ENCODE results near the gene RNF149. TPM values are rescaled to one million over a fixed set of nuclear protein-coding genes. Genes with fewer than 3 reads are reported as not detected.

RNF149 gene
- total RNA-seq, 4 donors from 2014 or later, result 22.7 to 100 (median 54.6) TPM

DNA sequence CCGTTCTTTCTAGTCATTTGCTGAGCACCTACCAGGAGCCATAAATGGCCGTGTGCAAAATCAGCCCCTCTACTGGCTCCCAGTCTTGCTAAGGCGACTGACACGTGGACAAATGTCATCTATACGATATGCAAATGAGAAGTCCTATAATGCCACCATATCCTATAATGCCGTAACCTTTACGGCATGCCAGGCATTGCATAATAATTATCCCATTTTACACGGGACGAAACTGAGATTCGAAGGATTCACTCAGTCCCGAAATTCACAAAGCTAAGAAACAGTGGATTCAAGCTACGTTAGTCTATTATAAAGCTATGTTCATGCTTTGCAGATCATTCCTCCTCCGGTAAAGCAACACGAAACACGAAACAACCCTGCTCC, 34.1 kb upstream of the RNF149 start:
- Histone ChIP-seq H3K4me1 (no peaks in the 10 kb centered on the region), H3K27ac (no peak overlapping the region), H3K27me3 (no peaks in the 10 kb centered on the region), H3K4me3 (no peak overlapping the region), H3K36me3 (no peaks in the 10 kb centered on the region), H3K9me3 (no peaks in the 10 kb centered on the region)
- TF ChIP-seq POLR2A (IDR thresholded peaks at IDR 0.05), result no peak
- TF ChIP-seq POLR2AphosphoS5 (IDR thresholded peaks at IDR 0.05), result no peak
- DNase-seq, result no peak
- in situ Hi-C loops (cut with MboI; ENCODE audit: low pct_ligation_motif_present in 1 of 4, low pct_unique_long_range_greater_than_20kb in 1 of 4, low sequenced_read_pairs in 3 of 4) (loop anchor here in 1 of 4 donors (10.0 kb wide), 1 partner anchor 502 kb away; no protein-coding TSS in a partner anchor), intact Hi-C loops (cut with DNase I; ENCODE audit: low total_unique reads) (no loop called here)
- 81 to 85% methylated on average over 14 to 15 of the region's 15 CpGs for WGBS, 2 donors (ENCODE audit: low coverage in 1 of 2)

DNA sequence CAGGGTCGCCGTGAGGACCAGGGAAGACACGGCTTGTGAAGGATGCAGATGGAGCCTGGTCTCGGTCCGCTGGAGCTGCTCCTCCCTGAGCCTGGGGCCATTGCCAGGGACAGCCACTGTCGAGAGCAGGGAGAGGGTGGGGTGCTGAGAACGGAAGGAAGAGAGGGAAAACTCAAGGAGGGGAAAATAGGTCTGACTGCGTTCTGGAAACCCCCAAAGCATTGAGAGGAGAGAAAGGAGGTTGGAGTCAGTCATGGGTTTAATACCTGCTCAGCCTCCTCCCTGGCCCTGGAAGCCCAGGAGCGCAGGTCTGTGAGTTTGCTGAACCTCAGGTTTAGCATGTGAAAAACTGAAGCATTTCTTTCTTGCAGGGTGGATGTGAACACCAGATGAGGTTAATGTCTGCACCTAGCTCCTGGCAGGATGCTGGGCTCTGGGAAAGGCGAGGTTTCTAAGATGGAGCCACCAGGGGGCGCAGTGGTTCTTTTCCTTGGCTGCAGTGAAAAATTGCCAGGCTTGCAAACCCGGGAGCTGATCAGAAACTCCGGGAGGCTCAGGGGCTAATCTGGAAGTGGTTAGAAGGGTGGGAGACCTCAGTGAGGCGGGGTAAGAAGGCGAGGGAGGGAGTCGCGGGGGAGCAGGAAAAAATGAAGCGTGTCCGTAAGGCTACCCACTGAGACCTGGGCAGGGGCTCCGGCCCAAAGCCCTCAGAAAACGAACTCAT, 33.6 kb upstream of the RNF149 start:
- no peaks in the 10 kb centered on the region for H3K36me3 ChIP-seq
- in situ Hi-C loops (cut with MboI; ENCODE audit: low pct_ligation_motif_present in 1 of 4, low pct_unique_long_range_greater_than_20kb in 1 of 4, low sequenced_read_pairs in 3 of 4), result loop anchor here in 1 of 4 donors (10.0 kb wide), 1 partner anchor 503 kb away; no protein-coding TSS in a partner anchor

DNA sequence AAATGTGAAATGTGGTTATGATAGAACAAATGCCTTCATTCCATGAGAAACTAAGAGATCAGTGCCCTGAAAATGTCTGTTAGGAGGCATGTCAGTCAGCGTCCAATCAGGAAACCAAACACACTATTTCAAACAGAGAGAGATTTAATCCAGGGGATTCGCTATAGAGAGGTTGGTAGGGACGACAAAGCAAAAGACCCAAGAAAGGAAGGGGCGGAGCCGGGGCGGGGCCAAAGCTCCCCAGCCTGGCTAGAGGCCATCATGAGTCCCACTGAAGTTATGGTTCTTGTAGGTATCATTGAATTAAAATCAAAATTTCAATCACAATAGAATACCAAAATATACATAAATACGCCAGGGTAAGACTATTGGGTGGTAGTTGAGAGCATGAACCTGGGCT, 32.9 kb upstream of the RNF149 start:
- 70 to 78% methylated on average over 7 of the region's 7 CpGs for WGBS, 2 donors (ENCODE audit: low coverage in 1 of 2)
- no peak for TF ChIP-seq POLR2AphosphoS5 (IDR thresholded peaks at IDR 0.05)
- no peak for TF ChIP-seq EP300 (IDR thresholded peaks at IDR 0.05; ENCODE audit: low read depth)
- TF ChIP-seq, protein P1, sequence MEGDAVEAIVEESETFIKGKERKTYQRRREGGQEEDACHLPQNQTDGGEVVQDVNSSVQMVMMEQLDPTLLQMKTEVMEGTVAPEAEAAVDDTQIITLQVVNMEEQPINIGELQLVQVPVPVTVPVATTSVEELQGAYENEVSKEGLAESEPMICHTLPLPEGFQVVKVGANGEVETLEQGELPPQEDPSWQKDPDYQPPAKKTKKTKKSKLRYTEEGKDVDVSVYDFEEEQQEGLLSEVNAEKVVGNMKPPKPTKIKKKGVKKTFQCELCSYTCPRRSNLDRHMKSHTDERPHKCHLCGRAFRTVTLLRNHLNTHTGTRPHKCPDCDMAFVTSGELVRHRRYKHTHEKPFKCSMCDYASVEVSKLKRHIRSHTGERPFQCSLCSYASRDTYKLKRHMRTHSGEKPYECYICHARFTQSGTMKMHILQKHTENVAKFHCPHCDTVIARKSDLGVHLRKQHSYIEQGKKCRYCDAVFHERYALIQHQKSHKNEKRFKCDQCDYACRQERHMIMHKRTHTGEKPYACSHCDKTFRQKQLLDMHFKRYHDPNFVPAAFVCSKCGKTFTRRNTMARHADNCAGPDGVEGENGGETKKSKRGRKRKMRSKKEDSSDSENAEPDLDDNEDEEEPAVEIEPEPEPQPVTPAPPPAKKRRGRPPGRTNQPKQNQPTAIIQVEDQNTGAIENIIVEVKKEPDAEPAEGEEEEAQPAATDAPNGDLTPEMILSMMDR (IDR thresholded peaks at IDR 0.05), result no peak
- no peak for TF ChIP-seq POLR2A (IDR thresholded peaks at IDR 0.05)
- DNase-seq, result no peak
- Histone ChIP-seq H3K4me3 (no peak overlapping the region), H3K4me1 (no peaks in the 10 kb centered on the region), H3K27me3 (no peaks in the 10 kb centered on the region), H3K27ac (no peak overlapping the region), H3K36me3 (no peaks in the 10 kb centered on the region), H3K9me3 (no peaks in the 10 kb centered on the region)
- in situ Hi-C loops (cut with MboI; ENCODE audit: low pct_ligation_motif_present in 1 of 4, low pct_unique_long_range_greater_than_20kb in 1 of 4, low sequenced_read_pairs in 3 of 4), result loop anchor here in 1 of 4 donors (10.0 kb wide), 1 partner anchor 503 kb away; no protein-coding TSS in a partner anchor
- intact Hi-C loops (cut with DNase I; ENCODE audit: low total_unique reads), result no loop called here

More for the DNA sequence above, 33.6 kb upstream of the RNF149 start:
- no peaks in the 10 kb centered on the region for H3K4me1 ChIP-seq
- no peaks in the 10 kb centered on the region for H3K9me3 ChIP-seq
- no peaks in the 10 kb centered on the region for H3K27me3 ChIP-seq
- intact Hi-C loops (cut with DNase I; ENCODE audit: low total_unique reads), result no loop called here
- peak; percentile 78 for DNase-seq
- TF ChIP-seq POLR2A (IDR thresholded peaks at IDR 0.05), result no peak
- TF ChIP-seq, protein P1 (IDR thresholded peaks at IDR 0.05), result peak; percentile 70 to 83 (median 78)
- 52 to 56% methylated on average over 18 to 21 of the region's 21 CpGs for WGBS, 2 donors (ENCODE audit: low coverage in 1 of 2)
- no peak overlapping the region for H3K4me3 ChIP-seq
- H3K27ac ChIP-seq, result no peak overlapping the region

DNA sequence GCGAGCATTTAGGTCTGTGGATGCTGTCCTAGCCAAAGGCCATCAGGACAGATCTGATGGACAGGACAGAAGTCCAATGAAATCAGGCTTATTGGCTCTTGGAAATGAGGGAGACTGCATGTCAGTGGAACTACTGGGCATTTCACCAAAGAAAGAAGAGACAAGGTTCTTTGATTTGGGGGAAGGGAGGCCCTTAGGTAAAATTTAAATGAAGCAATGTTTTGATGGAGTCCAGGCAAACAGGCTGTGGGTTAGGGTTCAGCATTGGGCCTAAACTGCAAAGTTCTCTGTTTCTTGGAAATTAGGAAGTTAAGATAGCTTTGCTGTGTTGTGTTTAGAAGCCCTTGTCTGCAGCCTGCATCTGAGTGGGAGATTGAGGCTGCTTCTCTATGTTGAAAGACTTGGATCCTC, 31.6 kb upstream of the RNF149 start:
- no peak for DNase-seq
- in situ Hi-C loops (cut with MboI; ENCODE audit: low pct_ligation_motif_present in 1 of 4, low pct_unique_long_range_greater_than_20kb in 1 of 4, low sequenced_read_pairs in 3 of 4), result loop anchor here in 1 of 4 donors (10.0 kb wide), 1 partner anchor 505 kb away; no protein-coding TSS in a partner anchor
- TF ChIP-seq, protein P1 (IDR thresholded peaks at IDR 0.05), result no peak
- TF ChIP-seq POLR2A (IDR thresholded peaks at IDR 0.05) (no peak), POLR2AphosphoS5 (IDR thresholded peaks at IDR 0.05) (no peak), EP300 (IDR thresholded peaks at IDR 0.05; ENCODE audit: low read depth) (no peak)
- Histone ChIP-seq H3K27ac (no peak overlapping the region), H3K4me3 (no peak overlapping the region), H3K36me3 (no peaks in the 10 kb centered on the region), H3K9me3 (no peaks in the 10 kb centered on the region), H3K27me3 (no peaks in the 10 kb centered on the region), H3K4me1 (no peaks in the 10 kb centered on the region)
- intact Hi-C loops (cut with DNase I; ENCODE audit: low total_unique reads), result no loop called here
- WGBS, 2 donors (ENCODE audit: low coverage in 1 of 2), result 92% methylated on average over 1 of the region's 1 CpG; no CpG with 5 or more reads in 1 of the 2 donors
